ENCODE data around the gene MIOX.
"Not testable (repeated sequence)": the region's sequence is repeated elsewhere in the genome, so short reads cannot be mapped to it uniquely, and the experiment has no call there.

MIOX gene

GRCh38 chr22:50531546-50531961 is 44.9 kb downstream of the MIOX start:
- Mint-ChIP-seq H3K36me3 (peaks cover 25% of the 10 kb centered on the region), H3K9me3 (no peaks in the 10 kb centered on the region), H3K27ac (peak overlapping the region; percentile 100), H3K4me3 (peak overlapping the region; percentile 93), H3K4me1 (peaks cover 37% of the 10 kb centered on the region)
- peak; percentile 61 to 84 for DNase-seq (ENCODE audit: low spot score in 2 of 2)
- ATAC-seq = peak; percentile 71

GRCh38 chr22:50531962-50532674 is 45.5 kb downstream of the MIOX start:
- Mint-ChIP-seq H3K27ac (peak overlapping the region; percentile 100), H3K4me1 (peaks cover 32% of the 10 kb centered on the region), H3K4me3 (peak overlapping the region; percentile 93), H3K36me3 (peaks cover 19% of the 10 kb centered on the region), H3K9me3 (no peaks in the 10 kb centered on the region)
- ATAC-seq = no peak
- DNase-seq (ENCODE audit: low spot score in 2 of 2) = no peak

- Mint-ChIP-seq H3K4me1 (peaks cover 27% of the 10 kb centered on the region), H3K9me3 (no peaks in the 10 kb centered on the region), H3K36me3 (peaks cover 12% of the 10 kb centered on the region), H3K27ac (peak overlapping the region; percentile 100), H3K4me3 (peak overlapping the region; percentile 93)
- ATAC-seq = no peak
- no peak for DNase-seq (ENCODE audit: low spot score in 2 of 2)
Observed at GRCh38 chr22:50532824-50533796, 46.5 kb downstream of the MIOX start.

GRCh38 chr22:50533856-50534711 is 47.4 kb downstream of the MIOX start:
- H3K9me3 Mint-ChIP-seq; ATAC-seq; DNase-seq (ENCODE audit: low spot score in 2 of 2): not testable (repeated sequence)
- H3K27ac Mint-ChIP-seq = peak overlapping the region; percentile 100
- H3K36me3 Mint-ChIP-seq = peaks cover 19% of the 10 kb centered on the region
- peak overlapping the region; percentile 93 for H3K4me3 Mint-ChIP-seq
- H3K4me1 Mint-ChIP-seq = peaks cover 25% of the 10 kb centered on the region

- Mint-ChIP-seq H3K27ac (no peak overlapping the region), H3K36me3 (peaks cover 27% of the 10 kb centered on the region), H3K4me1 (peaks cover 34% of the 10 kb centered on the region), H3K9me3 (no peaks in the 10 kb centered on the region), H3K4me3 (no peak overlapping the region)
- ATAC-seq (no peak), DNase-seq (ENCODE audit: low spot score in 2 of 2) (no peak)
Observed at GRCh38 chr22:50535113-50535512, 48.5 kb downstream of the MIOX start.

GRCh38 chr22:50536226-50536625 is 49.6 kb downstream of the MIOX start:
- peaks cover 45% of the 10 kb centered on the region for H3K4me1 Mint-ChIP-seq
- H3K27ac Mint-ChIP-seq = no peak overlapping the region
- no peak for ATAC-seq
- no peak for DNase-seq (ENCODE audit: low spot score in 2 of 2)
- peaks cover 16% of the 10 kb centered on the region for H3K36me3 Mint-ChIP-seq
- H3K4me3 Mint-ChIP-seq = no peak overlapping the region
- no peaks in the 10 kb centered on the region for H3K9me3 Mint-ChIP-seq

- peak overlapping the region; percentile 76 for H3K4me3 Mint-ChIP-seq
- no peaks in the 10 kb centered on the region for H3K9me3 Mint-ChIP-seq
- ATAC-seq = no peak
- peaks cover 20% of the 10 kb centered on the region for H3K36me3 Mint-ChIP-seq
- no peak for DNase-seq (ENCODE audit: low spot score in 2 of 2)
- H3K4me1 Mint-ChIP-seq = peaks cover 56% of the 10 kb centered on the region
- H3K27ac Mint-ChIP-seq = peak overlapping the region; percentile 89
Observed at GRCh38 chr22:50537765-50538164, 51.1 kb downstream of the MIOX start.
